Liver (tissue), 9 donors: Measurements from ENCODE around the gene SCO2. TPM values are rescaled to one million over a fixed set of nuclear protein-coding genes. Genes with fewer than 3 reads are reported as not detected.

Experiments
- DNase-seq: peaks from one replicate; pipeline ENCODE4 v3.0.0-alpha.2; 2017; ENCODE audit warnings: low spot score
- H3K27ac ChIP-seq, 2 donors: one replicate each; pipeline ENCODE4 v1.7.0; 2013; ENCODE audit warnings: inconsistent platforms in 2 of 2, low read length in 2 of 2, control low read depth in 1 of 2, low read depth in 1 of 2, mild to moderate bottlenecking in 1 of 2
- H3K27me3 ChIP-seq, 4 donors: one replicate each; pipeline versions ENCODE4 v1.6.1 to v1.7.0; 2013; ENCODE audit warnings: low read length in 3 of 4, inconsistent platforms in 1 of 4, mild to moderate bottlenecking in 1 of 4, moderate library complexity in 1 of 4; ENCODE audit not compliant: control insufficient read depth in 4 of 4, insufficient read depth in 4 of 4
- H3K36me3 ChIP-seq, 4 donors: one replicate each; pipeline versions ENCODE4 v1.6.1 to v1.7.0; 2013; ENCODE audit warnings: low read length in 3 of 4, mild to moderate bottlenecking in 3 of 4, low read depth in 1 of 4, moderate library complexity in 1 of 4; ENCODE audit not compliant: control insufficient read depth in 4 of 4, insufficient read depth in 3 of 4
- H3K4me1 ChIP-seq, 4 donors: one replicate each; pipeline versions ENCODE4 v1.6.1 to v1.7.0; 2013; ENCODE audit warnings: low read length in 3 of 4, mild to moderate bottlenecking in 3 of 4, moderate library complexity in 1 of 4; ENCODE audit not compliant: control insufficient read depth in 4 of 4, insufficient read depth in 4 of 4
- H3K4me3 ChIP-seq, 3 donors: one replicate each; pipeline versions ENCODE4 v1.6.1 to v1.7.0; 2013; ENCODE audit warnings: low read length in 3 of 3, control low read depth in 1 of 3, low read depth in 1 of 3, mild to moderate bottlenecking in 1 of 3
- H3K9ac ChIP-seq, 2 donors: one replicate each; pipeline ENCODE4 v1.7.0; 2013; ENCODE audit warnings: low read length in 2 of 2, mild to moderate bottlenecking in 2 of 2, moderate library complexity in 2 of 2, control low read depth in 1 of 2, low read depth in 1 of 2
- H3K9me3 ChIP-seq, 4 donors: one replicate each; pipeline versions ENCODE4 v1.6.1 to v1.7.0; 2013; ENCODE audit warnings: low read length in 3 of 4; ENCODE audit not compliant: control insufficient read depth in 4 of 4
- CTCF ChIP-seq: fragments of 150-350 bp; IDR thresholded peaks from 2 replicates; pipeline ENCODE4 v1.5.1; 2017; ENCODE audit warnings: improper control_type of control experiment, low read depth, low read length; ENCODE audit not compliant: missing input control
- EGR1 ChIP-seq, 2 donors: IDR thresholded peaks; 2 replicates each; pipeline ENCODE4 v1.6.1; 2016 to 2018; ENCODE audit warnings: antibody characterized with exemption in 2 of 2, low read depth in 2 of 2
- FOXA1 ChIP-seq: IDR thresholded peaks from 2 replicates; pipeline ENCODE4 v1.6.1; 2016; ENCODE audit warnings: antibody characterized with exemption
- FOXA2 ChIP-seq: IDR thresholded peaks from 2 replicates; pipeline ENCODE4 v1.6.1; 2016; ENCODE audit warnings: antibody characterized with exemption
- GABPA ChIP-seq, 2 donors: IDR thresholded peaks in 1 of 2; conservative IDR thresholded peaks in 1 of 2; 2 replicates each; pipeline ENCODE4 v1.6.1; 2016; ENCODE audit warnings: antibody characterized with exemption in 2 of 2, mild to moderate bottlenecking in 1 of 2, moderate library complexity in 1 of 2
- HNF4A ChIP-seq, 2 donors: conservative IDR thresholded peaks; 2 replicates each; pipeline ENCODE4 v1.6.1; 2016; ENCODE audit warnings: antibody characterized with exemption in 2 of 2, mild to moderate bottlenecking in 2 of 2
- HNF4G ChIP-seq: IDR thresholded peaks from 2 replicates; pipeline ENCODE4 v1.6.1; 2016; ENCODE audit warnings: antibody characterized with exemption
- JUND ChIP-seq, 2 donors: IDR thresholded peaks; 2 replicates each; pipeline ENCODE4 v1.6.1; 2016; ENCODE audit warnings: antibody characterized with exemption in 2 of 2
- MAX ChIP-seq: IDR thresholded peaks from 2 replicates; pipeline ENCODE4 v1.6.1; 2016; ENCODE audit warnings: antibody characterized with exemption
- NR2F2 ChIP-seq: IDR thresholded peaks from 2 replicates; pipeline ENCODE4 v1.6.1; 2016; ENCODE audit warnings: antibody characterized with exemption
- RAD21 ChIP-seq, 2 donors: IDR thresholded peaks; 2 replicates each; pipeline ENCODE4 v1.6.1; 2016; ENCODE audit warnings: antibody characterized with exemption in 2 of 2, mild to moderate bottlenecking in 2 of 2
- RXRA ChIP-seq, 2 donors: IDR thresholded peaks; 2 replicates each; pipeline ENCODE4 v1.6.1; 2017 to 2018; ENCODE audit warnings: antibody characterized with exemption in 2 of 2, mild to moderate bottlenecking in 1 of 2
- SP1 ChIP-seq: IDR thresholded peaks from 2 replicates; pipeline ENCODE4 v1.6.1; 2018; ENCODE audit warnings: antibody characterized with exemption, mild to moderate bottlenecking
- TAF1 ChIP-seq: conservative IDR thresholded peaks from 2 replicates; pipeline ENCODE4 v1.6.1; 2016; ENCODE audit warnings: antibody characterized with exemption, mild to moderate bottlenecking
- YY1 ChIP-seq: IDR thresholded peaks from 2 replicates; pipeline ENCODE4 v1.6.1; 2016; ENCODE audit warnings: antibody characterized with exemption, mild to moderate bottlenecking
- ZBTB33 ChIP-seq: IDR thresholded peaks from 2 replicates; pipeline ENCODE4 v1.6.1; 2016; ENCODE audit warnings: antibody characterized with exemption
- WGBS: extraction: QIAGEN DNeasy Blood & Tissue Kit; methylation state at CpG from one replicate; pipeline ENCODE4 v1.1.7; 2013; 5-methylcytosine and 5-hydroxymethylcytosine counted together
- polyA plus RNA-seq, 2 donors: library from polyadenylated mRNA; stranded (reverse) in 1 of 2; unstranded in 1 of 2; fragments of 200-250 nt in 1 of 2; fragments of >200 nt in 1 of 2; fragmentation: Nextera tagmentation in 1 of 2; extraction: Ambion mirVana in 1 of 2; gene quantifications; one replicate each; pipeline versions ENCODE4 v1.2.1 to v1.2.3, GENCODE V29; 2013 to 2015
- total RNA-seq, 2 donors: library from RNA; depleted of rRNA; stranded (reverse); fragments of >200 nt; gene quantifications; one replicate each; pipeline ENCODE4 v1.2.3, GENCODE V29; 2014
- TF ChIP-seq, protein P1 (sequence below): IDR thresholded peaks from 2 replicates; pipeline ENCODE4 v1.6.1; 2016; ENCODE audit warnings: antibody characterized with exemption
- TF ChIP-seq, protein P2 (sequence below): IDR thresholded peaks from 2 replicates; pipeline ENCODE4 v1.6.1; 2016; ENCODE audit warnings: antibody characterized with exemption, mild to moderate bottlenecking
- donor health status: healthy.
- donor health status: healthy.
- donor health status: healthy.
- donor health status: healthy.
- donor health status: healthy.

SCO2 gene
- total and polyA plus RNA-seq, 4 donors, result 1.4 to 2.9 (median 1.8) TPM

- DNase-seq, result no peak
- H3K36me3 ChIP-seq, result peaks cover 9 to 54% (median 19%) of the 10 kb centered on the region in 4 donors
- no peak for TF ChIP-seq GABPA (IDR thresholded peaks at IDR 0.05 in 1 of 2, conservative IDR thresholded peaks at IDR 0.05 in 1 of 2)
- TF ChIP-seq YY1, result no peak
- TF ChIP-seq HNF4A (conservative IDR thresholded peaks at IDR 0.05), result no peak
- no peak for TF ChIP-seq FOXA2
- TF ChIP-seq, protein P1, sequence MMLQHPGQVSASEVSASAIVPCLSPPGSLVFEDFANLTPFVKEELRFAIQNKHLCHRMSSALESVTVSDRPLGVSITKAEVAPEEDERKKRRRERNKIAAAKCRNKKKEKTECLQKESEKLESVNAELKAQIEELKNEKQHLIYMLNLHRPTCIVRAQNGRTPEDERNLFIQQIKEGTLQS, result no peak
- no peak for TF ChIP-seq SP1
- no peak for TF ChIP-seq ZBTB33
- no peak for TF ChIP-seq RXRA (IDR thresholded peaks at IDR 0.05)
- TF ChIP-seq FOXA1, result no peak
- no peak for TF ChIP-seq EGR1 (IDR thresholded peaks at IDR 0.05; ENCODE audit: low read depth in 2 of 2)
- no peak for TF ChIP-seq MAX
- TF ChIP-seq CTCF, result no peak
- TF ChIP-seq, protein P2, sequence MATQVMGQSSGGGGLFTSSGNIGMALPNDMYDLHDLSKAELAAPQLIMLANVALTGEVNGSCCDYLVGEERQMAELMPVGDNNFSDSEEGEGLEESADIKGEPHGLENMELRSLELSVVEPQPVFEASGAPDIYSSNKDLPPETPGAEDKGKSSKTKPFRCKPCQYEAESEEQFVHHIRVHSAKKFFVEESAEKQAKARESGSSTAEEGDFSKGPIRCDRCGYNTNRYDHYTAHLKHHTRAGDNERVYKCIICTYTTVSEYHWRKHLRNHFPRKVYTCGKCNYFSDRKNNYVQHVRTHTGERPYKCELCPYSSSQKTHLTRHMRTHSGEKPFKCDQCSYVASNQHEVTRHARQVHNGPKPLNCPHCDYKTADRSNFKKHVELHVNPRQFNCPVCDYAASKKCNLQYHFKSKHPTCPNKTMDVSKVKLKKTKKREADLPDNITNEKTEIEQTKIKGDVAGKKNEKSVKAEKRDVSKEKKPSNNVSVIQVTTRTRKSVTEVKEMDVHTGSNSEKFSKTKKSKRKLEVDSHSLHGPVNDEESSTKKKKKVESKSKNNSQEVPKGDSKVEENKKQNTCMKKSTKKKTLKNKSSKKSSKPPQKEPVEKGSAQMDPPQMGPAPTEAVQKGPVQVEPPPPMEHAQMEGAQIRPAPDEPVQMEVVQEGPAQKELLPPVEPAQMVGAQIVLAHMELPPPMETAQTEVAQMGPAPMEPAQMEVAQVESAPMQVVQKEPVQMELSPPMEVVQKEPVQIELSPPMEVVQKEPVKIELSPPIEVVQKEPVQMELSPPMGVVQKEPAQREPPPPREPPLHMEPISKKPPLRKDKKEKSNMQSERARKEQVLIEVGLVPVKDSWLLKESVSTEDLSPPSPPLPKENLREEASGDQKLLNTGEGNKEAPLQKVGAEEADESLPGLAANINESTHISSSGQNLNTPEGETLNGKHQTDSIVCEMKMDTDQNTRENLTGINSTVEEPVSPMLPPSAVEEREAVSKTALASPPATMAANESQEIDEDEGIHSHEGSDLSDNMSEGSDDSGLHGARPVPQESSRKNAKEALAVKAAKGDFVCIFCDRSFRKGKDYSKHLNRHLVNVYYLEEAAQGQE, result no peak
- TF ChIP-seq TAF1, result no peak
- TF ChIP-seq RAD21 (IDR thresholded peaks at IDR 0.05), result no peak
- TF ChIP-seq JUND (IDR thresholded peaks at IDR 0.05), result no peak
- no peak for TF ChIP-seq HNF4G
- TF ChIP-seq NR2F2, result no peak
- H3K9ac ChIP-seq, result no peak overlapping the region
- H3K9me3 ChIP-seq, result no peaks in the 10 kb centered on the region
- WGBS, result 96% methylated on average over 10 of the region's 10 CpGs
- no peak overlapping the region for H3K27ac ChIP-seq
- no peaks in the 10 kb centered on the region for H3K27me3 ChIP-seq
- no peak overlapping the region for H3K4me3 ChIP-seq
- peaks cover 9 to 30% (median 18%) of the 10 kb centered on the region in 4 donors for H3K4me1 ChIP-seq
These were observed 3.7 kb downstream of the SCO2 start for GRCh38 chr22:50521710-50522109.
